Pancreas (tissue), 10 donors: ENCODE data around the gene F2RL3. TPM values are rescaled to one million over a fixed set of nuclear protein-coding genes. Genes with fewer than 3 reads are reported as not detected.
"Not testable (repeated sequence)": the region's sequence is repeated elsewhere in the genome, so short reads cannot be mapped to it uniquely, and the experiment has no call there.

Experiments used
- ATAC-seq, 4 donors: fragments of 200-7000 bp; cut with Tn5 transposase; one replicate each; pipeline versions ENCODE4 v1.8.0 to v1.9.1; 2020; ENCODE audit warnings: mild to moderate bottlenecking in 4 of 4, moderate library complexity in 4 of 4
- DNase-seq, 6 donors: peaks; one replicate each; pipeline ENCODE4 v3.0.0-alpha.2; 2020
- FAIRE-seq: peaks from 2 replicates; lab custom pipeline; 2012; peaks lifted over from hg19 to GRCh38; lab: Jason Lieb, UNC
- H3K27ac ChIP-seq, 4 donors: fragments of 200-600 bp; sonication (generic); 1 replicate in 3 of 4; 2 replicates in 1 of 4; pipeline versions ENCODE4 v1.5.0 to v1.8.0; 2020
- H3K27me3 ChIP-seq, 4 donors: fragments of 200-600 bp; one replicate each; pipeline ENCODE4 v1.8.0; 2021
- H3K36me3 ChIP-seq, 3 donors: fragments of 200-600 bp; sonication (generic) in 1 of 3; one replicate each; pipeline versions ENCODE4 v1.5.0 to v1.8.0; 2020 to 2021
- H3K4me1 ChIP-seq, 3 donors: fragments of 200-600 bp; one replicate each; pipeline ENCODE4 v1.8.0; 2021
- H3K4me3 ChIP-seq, 4 donors: fragments of 200-600 bp; sonication (generic) in 2 of 4; one replicate each; pipeline versions ENCODE4 v1.5.0 to v1.8.0; 2020 to 2021
- H3K9me3 ChIP-seq, 4 donors: fragments of 200-600 bp; one replicate each; pipeline ENCODE4 v1.8.0; 2021
- WGBS, 2 donors: extraction: QIAGEN DNeasy Blood & Tissue Kit; methylation state at CpG; one replicate each; pipeline ENCODE4 v1.1.7; 2013; 5-methylcytosine and 5-hydroxymethylcytosine counted together
- intact Hi-C, 3 donors: fragments of 100-400 bp; cut with DNase I; formaldehyde crosslinking; loops; one replicate each; pipeline versions ENCODE4 v1.11.1 to v1.14.2; 2022
- polyA plus RNA-seq, 2 donors: library from polyadenylated mRNA; stranded (reverse); fragments of 200-250 nt; gene quantifications; one replicate each; pipeline ENCODE4 v1.2.3, GENCODE V29; 2013
- total RNA-seq, 6 donors: library from RNA; stranded (reverse); fragmentation: NEBNext Ultra II Directional in 4 of 6; extraction: Animal tissue kit (Norgen Biotek cat#: 25700) in 4 of 6; gene quantifications; one replicate each; pipeline versions ENCODE4 v1.2.1 to v1.2.4, GENCODE V29; 2021 to 2023
- TF ChIP-seq, protein P1 (sequence below), 4 donors: fragments of 200-600 bp; sonication (generic) in 3 of 4; IDR thresholded peaks; one replicate each; pipeline versions ENCODE4 v1.5.0 to v1.8.0; 2021; ENCODE audit warnings: antibody characterized with exemption in 4 of 4
- donor health status: healthy with polysubstance abuse.
- donor health status: DM: no; HTN: no; CAD: no; lungs with moderate emphysema.
- donor health status: DM: no; HTN: no; CAD: no.
- donor health status: control.
- donor health status: control.
- donor health status: Bipolar disorder and iron deficiency.
- donor health status: DM: yes; HTN: yes; CAD: no.
- donor health status: DM: no; HTN: no; CAD: no.
- donor health status: DM: no; HTN: no; CAD: no.
- donor health status: DM: yes; HTN: yes; CAD: no.

F2RL3 gene
- total and polyA plus RNA-seq, 8 donors = 0.24 to 9.0 (median 1.8) TPM

DNA sequence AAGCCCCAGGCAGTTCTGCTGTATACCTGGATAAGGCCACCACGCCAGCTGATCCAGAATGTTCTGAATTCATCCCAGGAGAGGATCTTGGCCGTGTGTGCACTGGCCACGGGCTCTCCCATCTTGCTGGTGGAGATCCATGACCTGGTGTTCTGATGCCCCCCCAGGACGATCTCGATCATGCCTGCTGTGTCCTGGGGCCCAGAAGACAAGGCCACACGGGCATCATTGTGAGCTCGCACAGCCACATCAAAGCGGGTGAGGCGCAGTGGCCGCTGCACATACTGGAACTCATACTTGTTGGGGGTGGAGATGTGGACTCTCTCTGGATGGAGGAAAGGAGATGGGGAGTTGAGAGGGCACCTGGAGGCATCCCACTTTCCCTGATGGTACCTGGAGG is 40.1 kb downstream of the F2RL3 start:
- 80 to 89% methylated on average over 10 of the region's 10 CpGs for WGBS, 2 donors
- intact Hi-C loops = no loop called here
- TF ChIP-seq, protein P1, sequence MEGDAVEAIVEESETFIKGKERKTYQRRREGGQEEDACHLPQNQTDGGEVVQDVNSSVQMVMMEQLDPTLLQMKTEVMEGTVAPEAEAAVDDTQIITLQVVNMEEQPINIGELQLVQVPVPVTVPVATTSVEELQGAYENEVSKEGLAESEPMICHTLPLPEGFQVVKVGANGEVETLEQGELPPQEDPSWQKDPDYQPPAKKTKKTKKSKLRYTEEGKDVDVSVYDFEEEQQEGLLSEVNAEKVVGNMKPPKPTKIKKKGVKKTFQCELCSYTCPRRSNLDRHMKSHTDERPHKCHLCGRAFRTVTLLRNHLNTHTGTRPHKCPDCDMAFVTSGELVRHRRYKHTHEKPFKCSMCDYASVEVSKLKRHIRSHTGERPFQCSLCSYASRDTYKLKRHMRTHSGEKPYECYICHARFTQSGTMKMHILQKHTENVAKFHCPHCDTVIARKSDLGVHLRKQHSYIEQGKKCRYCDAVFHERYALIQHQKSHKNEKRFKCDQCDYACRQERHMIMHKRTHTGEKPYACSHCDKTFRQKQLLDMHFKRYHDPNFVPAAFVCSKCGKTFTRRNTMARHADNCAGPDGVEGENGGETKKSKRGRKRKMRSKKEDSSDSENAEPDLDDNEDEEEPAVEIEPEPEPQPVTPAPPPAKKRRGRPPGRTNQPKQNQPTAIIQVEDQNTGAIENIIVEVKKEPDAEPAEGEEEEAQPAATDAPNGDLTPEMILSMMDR (IDR thresholded peaks at IDR 0.05) = no peak
- H3K4me3 ChIP-seq = no peak overlapping the region
- H3K36me3 ChIP-seq = no peaks in the 10 kb centered on the region
- no peaks in the 10 kb centered on the region for H3K27me3 ChIP-seq
- FAIRE-seq (no peak), ATAC-seq (no peak), DNase-seq (no peak)
- H3K9me3 ChIP-seq = no peaks in the 10 kb centered on the region
- no peaks in the 10 kb centered on the region for H3K4me1 ChIP-seq
- H3K27ac ChIP-seq = no peak overlapping the region

DNA sequence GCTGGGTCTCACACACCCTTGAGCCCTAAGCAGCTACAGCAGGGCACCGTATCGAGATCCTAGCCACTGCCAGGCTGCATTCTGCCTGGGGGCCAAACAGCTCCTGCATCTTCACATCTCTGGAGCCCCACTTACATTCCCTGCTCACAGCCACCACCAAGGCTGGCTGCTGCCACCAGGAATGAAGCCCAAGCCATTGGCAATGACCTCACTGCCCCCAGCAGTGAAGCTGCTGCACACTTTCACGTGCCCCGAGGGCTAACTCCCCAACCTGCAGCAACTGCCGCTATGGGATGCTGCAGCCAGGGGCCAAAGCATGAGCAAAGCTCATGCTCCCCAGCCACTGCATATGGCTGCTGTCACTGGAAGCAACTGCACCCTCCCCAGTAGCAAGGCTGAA is 42.0 kb downstream of the F2RL3 start:
- intact Hi-C loops = no loop called here
- WGBS, 2 donors = 55 to 58% methylated on average over 5 of the region's 5 CpGs
- H3K4me1 ChIP-seq = no peaks in the 10 kb centered on the region
- TF ChIP-seq, protein P1 (IDR thresholded peaks at IDR 0.05) = no peak
- no peaks in the 10 kb centered on the region for H3K36me3 ChIP-seq
- no peak overlapping the region for H3K4me3 ChIP-seq
- ATAC-seq (no peak), FAIRE-seq (no peak), DNase-seq (peak in 1 of 6 donors; percentile 26)
- H3K27me3 ChIP-seq = no peaks in the 10 kb centered on the region
- no peak overlapping the region for H3K27ac ChIP-seq
- no peaks in the 10 kb centered on the region for H3K9me3 ChIP-seq

DNA sequence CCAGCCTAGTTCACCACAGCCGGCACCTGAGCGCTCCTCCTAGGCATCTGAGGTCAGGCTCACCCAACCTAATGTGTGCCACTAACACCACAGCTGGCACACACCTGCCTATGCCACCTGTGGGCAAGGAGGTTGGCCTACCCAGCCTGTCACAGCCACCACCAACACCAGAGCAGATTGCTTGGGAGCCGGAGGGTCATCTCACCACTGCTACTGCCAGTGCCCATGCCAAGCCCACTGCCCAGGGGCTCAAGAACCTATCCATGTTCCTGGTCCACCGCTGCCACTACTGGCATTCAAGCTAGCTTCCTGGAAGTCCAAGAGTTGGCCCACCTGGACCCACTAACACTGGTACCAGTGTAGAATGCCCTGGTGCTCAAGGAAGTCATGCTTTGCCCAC is 42.5 kb downstream of the F2RL3 start:
- WGBS, 2 donors = 88 to 91% methylated on average over 4 of the region's 4 CpGs
- Histone ChIP-seq H3K36me3 (no peaks in the 10 kb centered on the region), H3K27me3 (no peaks in the 10 kb centered on the region), H3K4me1 (no peaks in the 10 kb centered on the region), H3K9me3 (no peaks in the 10 kb centered on the region), H3K27ac (no peak overlapping the region), H3K4me3 (no peak overlapping the region)
- ATAC-seq (no peak), FAIRE-seq (no peak), DNase-seq (no peak)
- intact Hi-C loops = no loop called here
- TF ChIP-seq, protein P1 (IDR thresholded peaks at IDR 0.05) = no peak

DNA sequence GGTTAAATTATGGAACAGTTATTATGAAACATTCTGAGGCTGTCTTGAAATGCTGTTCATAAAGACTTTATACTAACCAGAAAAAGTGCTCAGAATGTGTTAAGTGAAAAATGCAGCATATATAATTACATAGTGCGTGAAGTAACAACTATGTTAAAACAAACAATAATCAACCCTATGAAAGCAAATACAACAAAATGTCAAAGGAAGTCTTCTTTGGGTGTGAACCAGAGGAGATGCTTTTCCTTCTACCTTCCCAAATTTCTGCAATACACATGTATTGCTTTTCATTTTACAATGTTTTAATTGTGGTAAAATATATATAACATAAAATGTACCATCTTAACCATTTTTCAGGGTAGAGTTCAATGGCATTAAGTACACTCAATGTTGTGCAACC is 45.7 kb downstream of the F2RL3 start:
- WGBS, 2 donors = 70 to 77% methylated on average over 1 of the region's 1 CpG
- DNase-seq (no peak), FAIRE-seq (no peak), ATAC-seq (no peak)
- H3K9me3 ChIP-seq = no peaks in the 10 kb centered on the region
- intact Hi-C loops = no loop called here
- no peak overlapping the region for H3K27ac ChIP-seq
- no peak overlapping the region for H3K4me3 ChIP-seq
- H3K27me3 ChIP-seq = no peaks in the 10 kb centered on the region
- H3K36me3 ChIP-seq = no peaks in the 10 kb centered on the region
- H3K4me1 ChIP-seq = no peaks in the 10 kb centered on the region
- TF ChIP-seq, protein P1 (IDR thresholded peaks at IDR 0.05) = no peak

DNA sequence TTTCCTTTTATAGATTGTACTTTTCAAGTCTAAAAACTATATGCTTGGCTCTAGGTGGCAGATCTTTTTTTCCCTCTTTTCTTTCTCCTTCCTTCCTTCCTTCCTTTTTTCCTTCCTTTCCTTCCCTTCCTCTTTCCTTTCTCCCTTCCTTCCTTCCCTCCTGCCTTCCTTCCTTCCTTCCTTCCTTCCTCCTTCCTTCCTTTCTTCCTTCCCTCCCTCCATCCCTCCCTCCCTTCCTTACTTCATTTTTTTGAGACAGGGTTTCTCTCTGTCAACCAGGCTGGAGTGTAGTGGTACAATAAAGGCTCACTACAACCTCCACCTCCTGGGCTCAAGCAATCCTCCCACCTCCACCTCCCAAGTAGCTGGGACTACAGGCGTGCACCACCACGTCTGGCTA is 48.1 kb downstream of the F2RL3 start:
- ATAC-seq (no peak), DNase-seq (peak in 1 of 6 donors; percentile 7), FAIRE-seq (no peak)
- TF ChIP-seq, protein P1 (IDR thresholded peaks at IDR 0.05) = no peak
- no peaks in the 10 kb centered on the region for H3K4me1 ChIP-seq
- H3K27ac ChIP-seq = no peak overlapping the region
- no peak overlapping the region for H3K4me3 ChIP-seq
- H3K36me3 ChIP-seq = no peaks in the 10 kb centered on the region
- intact Hi-C loops = no loop called here
- H3K27me3 ChIP-seq = no peaks in the 10 kb centered on the region
- H3K9me3 ChIP-seq = no peaks in the 10 kb centered on the region
- WGBS, 2 donors = 35 to 59% methylated on average over 2 of the region's 2 CpGs

DNA sequence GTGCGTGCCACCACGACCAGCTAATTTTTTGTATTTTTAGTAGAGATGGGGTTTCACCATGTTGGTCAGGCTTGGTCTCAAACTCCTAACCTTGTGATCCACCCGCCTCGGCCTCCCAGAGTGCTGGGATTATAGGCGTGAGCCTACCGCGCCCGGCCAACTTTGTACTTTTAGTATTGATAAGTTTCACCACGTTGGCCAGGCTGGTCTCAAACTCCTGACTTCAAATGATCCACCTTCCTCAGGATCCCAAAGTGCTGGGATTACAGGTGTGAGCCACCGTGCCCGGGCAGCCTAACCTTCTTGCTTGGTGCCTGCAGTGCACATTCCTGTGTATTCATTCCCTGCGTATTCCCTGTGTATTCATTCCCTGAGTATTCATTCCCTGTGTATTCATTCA is 49.0 kb downstream of the F2RL3 start:
- ATAC-seq, DNase-seq, FAIRE-seq, H3K9me3 ChIP-seq, H3K27ac ChIP-seq, intact Hi-C loops, H3K36me3 ChIP-seq, H3K4me3 ChIP-seq, H3K27me3 ChIP-seq, H3K4me1 ChIP-seq: not testable (repeated sequence)
- 81 to 84% methylated on average over 12 of the region's 12 CpGs for WGBS, 2 donors
